Gastroesophageal sphincter (tissue), 4 donors: ENCODE results near the gene VEPH1. TPM values are rescaled to one million over a fixed set of nuclear protein-coding genes. Genes with fewer than 3 reads are reported as not detected.

Experiments
- ATAC-seq: fragments of 150-250 bp; one replicate; pipeline ENCODE4 v1.9.1; 2016; ENCODE audit warnings: mild to moderate bottlenecking, moderate library complexity
- H3K27ac ChIP-seq, 4 donors: fragments of 200-600 bp; sonication (generic) in 3 of 4; 1 replicate in 3 of 4; 2 replicates in 1 of 4; pipeline ENCODE4 v1.5.1; 2016 to 2019
- H3K27me3 ChIP-seq: fragments of 200-600 bp; sonication (generic); one replicate; pipeline ENCODE4 v1.5.1; 2019
- H3K36me3 ChIP-seq, 2 donors: fragments of 200-600 bp; sonication (generic); one replicate each; pipeline ENCODE4 v1.5.1; 2019; ENCODE audit warnings: control low read depth in 1 of 2
- H3K4me1 ChIP-seq, 3 donors: fragments of 200-600 bp; sonication (generic); 1 replicate in 2 of 3; 2 replicates in 1 of 3; pipeline ENCODE4 v1.5.1; 2016 to 2019; ENCODE audit warnings: control low read depth in 2 of 3
- H3K4me3 ChIP-seq, 2 donors: fragments of 200-600 bp; sonication (generic); one replicate each; pipeline ENCODE4 v1.5.1; 2019; ENCODE audit warnings: mild to moderate bottlenecking in 1 of 2, moderate library complexity in 1 of 2
- H3K9me3 ChIP-seq, 3 donors: fragments of 200-600 bp; sonication (generic); one replicate each; pipeline ENCODE4 v1.5.1; 2017 to 2019; ENCODE audit warnings: control low read depth in 2 of 3
- CTCF ChIP-seq, 4 experiments: fragments of 200-600 bp in 2 of 4; fragments of 450-650 bp in 2 of 4; sonication (generic) in 1 of 4; IDR thresholded peaks; one replicate each; pipeline ENCODE4 v1.5.1; 2017 to 2019; ENCODE audit warnings: antibody characterized with exemption in 4 of 4, mild to moderate bottlenecking in 2 of 4, moderate library complexity in 2 of 4
- EP300 ChIP-seq: sonication (generic); formaldehyde crosslinking; IDR thresholded peaks from one replicate; pipeline ENCODE4 v1.6.1; 2017; ENCODE audit warnings: antibody characterized with exemption, mild to moderate bottlenecking
- POLR2A ChIP-seq, 2 donors: fragments of 450-650 bp; IDR thresholded peaks; one replicate each; pipeline ENCODE4 v1.6.1; 2017; ENCODE audit warnings: antibody characterized with exemption in 2 of 2, mild to moderate bottlenecking in 2 of 2, moderate library complexity in 1 of 2
- POLR2AphosphoS5 ChIP-seq: sonication (generic); formaldehyde crosslinking; IDR thresholded peaks from one replicate; pipeline ENCODE4 v1.6.1; 2017; ENCODE audit warnings: antibody characterized with exemption
- WGBS, 2 donors: methylation state at CpG; one replicate each; pipeline ENCODE4 v1.1.5; 2018; ENCODE audit warnings: low coverage in 1 of 2; 5-methylcytosine and 5-hydroxymethylcytosine counted together
- total RNA-seq, 4 donors: library from RNA; depleted of rRNA; stranded (reverse); fragments of >200 nt; gene quantifications; one replicate each; pipeline ENCODE4 v1.1.0, GENCODE V29; 2016

VEPH1 gene
- total RNA-seq, 4 donors from 2014 or later = 0.62 to 2.3 (median 1.7) TPM

GRCh38 chr3:157531301-157531660, 28.1 kb upstream of the VEPH1 start:
- no peaks in the 10 kb centered on the region for H3K27me3 ChIP-seq
- no peak for TF ChIP-seq POLR2A (IDR thresholded peaks at IDR 0.05)
- TF ChIP-seq POLR2AphosphoS5 = no peak
- TF ChIP-seq CTCF (IDR thresholded peaks at IDR 0.05) = no peak
- no peak for TF ChIP-seq EP300
- ATAC-seq = no peak
- WGBS, 2 donors = 81 to 87% methylated on average over 3 of the region's 3 CpGs
- no peak overlapping the region for H3K4me3 ChIP-seq
- H3K4me1 ChIP-seq = peaks cover 0 to 9% (median 0%) of the 10 kb centered on the region in 3 donors
- no peak overlapping the region for H3K27ac ChIP-seq
- H3K36me3 ChIP-seq = no peaks in the 10 kb centered on the region
- no peaks in the 10 kb centered on the region for H3K9me3 ChIP-seq

- no peaks in the 10 kb centered on the region for H3K27me3 ChIP-seq
- H3K36me3 ChIP-seq = no peaks in the 10 kb centered on the region
- H3K4me3 ChIP-seq = no peak overlapping the region
- peaks cover 0 to 9% (median 0%) of the 10 kb centered on the region in 3 donors for H3K4me1 ChIP-seq
- no peak overlapping the region for H3K27ac ChIP-seq
- no peak for ATAC-seq
- 77 to 85% methylated on average over 5 of the region's 5 CpGs for WGBS, 2 donors
- H3K9me3 ChIP-seq = no peaks in the 10 kb centered on the region
- no peak for TF ChIP-seq EP300
- no peak for TF ChIP-seq POLR2A (IDR thresholded peaks at IDR 0.05)
- TF ChIP-seq POLR2AphosphoS5 = no peak
- no peak for TF ChIP-seq CTCF (IDR thresholded peaks at IDR 0.05)
Measured at GRCh38 chr3:157530637-157531300, 27.6 kb upstream of the VEPH1 start.

- Histone ChIP-seq H3K27ac (no peak overlapping the region), H3K9me3 (no peaks in the 10 kb centered on the region), H3K36me3 (no peaks in the 10 kb centered on the region), H3K27me3 (no peaks in the 10 kb centered on the region), H3K4me1 (peaks cover 0 to 9% (median 0%) of the 10 kb centered on the region in 3 donors), H3K4me3 (no peak overlapping the region)
- 87 to 89% methylated on average over 2 of the region's 2 CpGs for WGBS, 2 donors
- TF ChIP-seq EP300 (no peak), POLR2AphosphoS5 (no peak), POLR2A (IDR thresholded peaks at IDR 0.05) (no peak), CTCF (IDR thresholded peaks at IDR 0.05) (no peak)
- no peak for ATAC-seq
Measured at GRCh38 chr3:157529751-157530150, 26.5 kb upstream of the VEPH1 start.

DNA sequence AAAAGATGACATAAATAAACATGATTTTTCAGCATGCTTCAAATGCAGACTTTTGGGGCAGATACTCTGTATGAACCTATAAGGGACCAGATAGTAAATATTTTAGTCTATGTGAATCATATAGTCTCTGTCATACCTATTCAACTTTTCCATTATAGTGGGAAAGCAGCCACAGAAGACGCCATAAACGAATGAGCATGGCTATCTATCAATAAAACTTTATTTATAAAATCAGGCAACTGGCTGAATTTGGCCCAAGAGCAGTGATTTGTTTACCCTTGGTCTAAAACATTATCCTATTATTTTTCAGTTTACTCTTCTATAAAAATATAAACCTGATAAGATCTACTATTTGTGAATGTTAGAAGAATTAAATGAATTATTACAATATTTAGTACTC, 25.9 kb upstream of the VEPH1 start:
- Histone ChIP-seq H3K27ac (no peak overlapping the region), H3K9me3 (no peaks in the 10 kb centered on the region), H3K4me3 (no peak overlapping the region), H3K27me3 (no peaks in the 10 kb centered on the region), H3K36me3 (no peaks in the 10 kb centered on the region), H3K4me1 (peaks cover 0 to 9% (median 0%) of the 10 kb centered on the region in 3 donors)
- ATAC-seq = no peak
- whole genome bisulfite sequencing, 2 donors = 89 to 100% methylated on average over 2 of the region's 2 CpGs
- TF ChIP-seq POLR2AphosphoS5 (no peak), POLR2A (IDR thresholded peaks at IDR 0.05) (no peak), CTCF (IDR thresholded peaks at IDR 0.05) (no peak), EP300 (no peak)

DNA sequence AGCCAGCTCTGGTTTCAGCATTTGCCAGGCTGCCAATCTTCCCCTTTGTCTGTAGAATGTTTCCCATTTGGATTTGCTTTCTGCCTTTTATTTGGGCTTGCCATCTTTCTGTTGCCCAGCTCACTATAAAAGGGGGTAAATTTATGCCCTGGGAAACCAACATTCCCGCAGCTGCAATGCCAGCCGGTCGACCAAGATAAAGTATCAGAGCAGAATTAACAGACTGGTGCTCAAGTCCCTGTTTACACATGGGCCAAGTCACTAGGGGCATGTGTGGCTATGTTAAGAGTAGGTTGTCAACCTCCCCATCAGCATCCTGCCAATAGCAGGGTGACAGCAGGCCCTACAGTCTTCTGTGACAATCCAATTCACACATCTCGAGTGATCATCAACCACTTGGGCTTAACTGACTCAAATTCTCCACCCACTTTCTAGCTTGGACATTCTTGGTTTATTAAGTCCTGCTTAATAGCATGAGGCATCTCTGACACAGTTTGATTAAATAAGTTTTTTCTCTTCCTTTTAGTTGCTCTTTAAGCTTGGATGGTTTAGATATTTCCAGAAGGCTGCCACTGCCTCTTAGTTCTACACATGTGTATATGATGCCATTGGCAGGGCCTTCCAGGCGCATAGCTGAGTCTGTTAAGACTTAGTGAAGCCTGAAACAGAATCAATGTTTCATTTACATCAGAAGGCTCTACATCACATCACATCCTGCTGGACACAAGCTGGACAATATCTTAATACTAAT, 24.1 kb upstream of the VEPH1 start:
- no peak for ATAC-seq
- Histone ChIP-seq H3K27ac (no peak overlapping the region), H3K4me1 (peaks cover 0 to 1% (median 0%) of the 10 kb centered on the region in 3 donors), H3K9me3 (no peaks in the 10 kb centered on the region), H3K27me3 (no peaks in the 10 kb centered on the region), H3K36me3 (no peaks in the 10 kb centered on the region), H3K4me3 (no peak overlapping the region)
- TF ChIP-seq POLR2A (IDR thresholded peaks at IDR 0.05) = no peak
- TF ChIP-seq CTCF (IDR thresholded peaks at IDR 0.05) = no peak
- TF ChIP-seq POLR2AphosphoS5 = no peak
- TF ChIP-seq EP300 = no peak
- WGBS, 2 donors = 40 to 70% methylated on average over 2 of the region's 5 CpGs
